HTR-8/SVneo (cell line): Measurements from ENCODE around the gene NCOA5.

Experiments used
- DNase-seq: peaks from one replicate; pipeline ENCODE4 v3.0.0; 2011; ENCODE audit warnings: low spot score, mixed read lengths; ENCODE audit not compliant: insufficient read length
- FAIRE-seq: peaks from 2 replicates; lab custom pipeline; 2011; peaks lifted over from hg19 to GRCh38; lab: Jason Lieb, UNC

The NCOA5 gene

GRCh38 chr20:46065691-46066090 lies 24.1 kb downstream of the NCOA5 start:
- FAIRE-seq: no peak
- no peak for DNase-seq

- FAIRE-seq (no peak), DNase-seq (no peak)
Observed at GRCh38 chr20:46065006-46065405, 24.8 kb downstream of the NCOA5 start.

GRCh38 chr20:46063652-46064054 lies 26.1 kb downstream of the NCOA5 start:
- no peak for DNase-seq
- no peak for FAIRE-seq

- no peak for DNase-seq
- FAIRE-seq: peak; percentile 9
Observed at GRCh38 chr20:46063151-46063550, 26.6 kb downstream of the NCOA5 start.

- FAIRE-seq: no peak
Observed at GRCh38 chr20:46062621-46063020, 27.1 kb downstream of the NCOA5 start.

GRCh38 chr20:46062151-46062550 lies 27.6 kb downstream of the NCOA5 start:
- FAIRE-seq: no peak

More at GRCh38 chr20:46062621-46063020, 27.1 kb downstream of the NCOA5 start:
- DNase-seq: no peak

GRCh38 chr20:46060975-46061374 lies 28.8 kb downstream of the NCOA5 start:
- no peak for FAIRE-seq
- DNase-seq: no peak

More at GRCh38 chr20:46062151-46062550, 27.6 kb downstream of the NCOA5 start:
- DNase-seq: no peak

- DNase-seq (no peak), FAIRE-seq (no peak)
Observed at GRCh38 chr20:46060301-46060881, 29.4 kb downstream of the NCOA5 start.

GRCh38 chr20:46058599-46059281 lies 31.0 kb downstream of the NCOA5 start:
- DNase-seq (no peak), FAIRE-seq (no peak)

GRCh38 chr20:46057856-46058598 lies 31.7 kb downstream of the NCOA5 start:
- FAIRE-seq: no peak
- DNase-seq: no peak

- FAIRE-seq: no peak
- peak; percentile 70 for DNase-seq
Observed at GRCh38 chr20:46056970-46057855, 32.5 kb downstream of the NCOA5 start.

GRCh38 chr20:46056027-46056833 lies 33.5 kb downstream of the NCOA5 start:
- FAIRE-seq: peak; percentile 92
- DNase-seq: no peak

GRCh38 chr20:46055269-46055668 lies 34.5 kb downstream of the NCOA5 start:
- FAIRE-seq: no peak
- DNase-seq: no peak

- no peak for DNase-seq
Observed at GRCh38 chr20:46054606-46055005, 35.2 kb downstream of the NCOA5 start.

GRCh38 chr20:46053416-46053815 lies 36.3 kb downstream of the NCOA5 start:
- FAIRE-seq: peak; percentile 90
- DNase-seq: no peak

More at GRCh38 chr20:46054606-46055005, 35.2 kb downstream of the NCOA5 start:
- peak; percentile 62 for FAIRE-seq

GRCh38 chr20:46051556-46052308 lies 38.0 kb downstream of the NCOA5 start:
- DNase-seq (peak; percentile 58), FAIRE-seq (peak; percentile 85)

- DNase-seq: no peak
- peak; percentile 91 for FAIRE-seq
Observed at GRCh38 chr20:46050885-46051284, 38.9 kb downstream of the NCOA5 start.

- DNase-seq: no peak
- no peak for FAIRE-seq
Observed at GRCh38 chr20:46050444-46050843, 39.3 kb downstream of the NCOA5 start.

GRCh38 chr20:46049815-46050214 lies 39.9 kb downstream of the NCOA5 start:
- FAIRE-seq (no peak), DNase-seq (no peak)
